ENCODE measurements around the gene HNRNPF.

DNA sequence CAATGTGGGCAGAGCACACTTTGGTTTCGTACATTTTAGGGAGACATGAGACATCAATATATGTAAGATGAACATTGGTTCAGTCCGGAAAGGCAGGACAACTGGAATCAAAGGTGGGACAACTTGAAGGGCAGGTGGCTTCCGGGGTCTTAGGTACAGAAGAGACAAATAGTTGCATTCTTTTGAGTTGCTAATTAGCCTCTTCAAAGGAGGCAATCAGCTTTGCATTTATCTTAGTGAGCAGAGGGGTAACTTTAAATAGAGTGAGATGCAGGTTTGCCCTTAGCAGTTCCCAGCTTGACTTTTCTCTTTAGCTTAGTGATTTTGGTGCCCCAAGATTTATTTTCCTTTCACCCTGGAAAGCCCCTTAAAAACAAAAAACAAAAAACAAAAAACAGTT is 49.2 kb upstream of the HNRNPF start:
- TF ChIP-seq, protein P1, sequence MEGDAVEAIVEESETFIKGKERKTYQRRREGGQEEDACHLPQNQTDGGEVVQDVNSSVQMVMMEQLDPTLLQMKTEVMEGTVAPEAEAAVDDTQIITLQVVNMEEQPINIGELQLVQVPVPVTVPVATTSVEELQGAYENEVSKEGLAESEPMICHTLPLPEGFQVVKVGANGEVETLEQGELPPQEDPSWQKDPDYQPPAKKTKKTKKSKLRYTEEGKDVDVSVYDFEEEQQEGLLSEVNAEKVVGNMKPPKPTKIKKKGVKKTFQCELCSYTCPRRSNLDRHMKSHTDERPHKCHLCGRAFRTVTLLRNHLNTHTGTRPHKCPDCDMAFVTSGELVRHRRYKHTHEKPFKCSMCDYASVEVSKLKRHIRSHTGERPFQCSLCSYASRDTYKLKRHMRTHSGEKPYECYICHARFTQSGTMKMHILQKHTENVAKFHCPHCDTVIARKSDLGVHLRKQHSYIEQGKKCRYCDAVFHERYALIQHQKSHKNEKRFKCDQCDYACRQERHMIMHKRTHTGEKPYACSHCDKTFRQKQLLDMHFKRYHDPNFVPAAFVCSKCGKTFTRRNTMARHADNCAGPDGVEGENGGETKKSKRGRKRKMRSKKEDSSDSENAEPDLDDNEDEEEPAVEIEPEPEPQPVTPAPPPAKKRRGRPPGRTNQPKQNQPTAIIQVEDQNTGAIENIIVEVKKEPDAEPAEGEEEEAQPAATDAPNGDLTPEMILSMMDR (IDR thresholded peaks at IDR 0.05): no peak
- TF ChIP-seq POLR2AphosphoS5 (IDR thresholded peaks at IDR 0.05) (no peak), POLR2A (IDR thresholded peaks at IDR 0.05) (no peak), EP300 (IDR thresholded peaks at IDR 0.05) (no peak)

Data from gastroesophageal sphincter (tissue), 3 donors.